ENCODE measurements around the gene MAD1L1.

MAD1L1 gene

DNA sequence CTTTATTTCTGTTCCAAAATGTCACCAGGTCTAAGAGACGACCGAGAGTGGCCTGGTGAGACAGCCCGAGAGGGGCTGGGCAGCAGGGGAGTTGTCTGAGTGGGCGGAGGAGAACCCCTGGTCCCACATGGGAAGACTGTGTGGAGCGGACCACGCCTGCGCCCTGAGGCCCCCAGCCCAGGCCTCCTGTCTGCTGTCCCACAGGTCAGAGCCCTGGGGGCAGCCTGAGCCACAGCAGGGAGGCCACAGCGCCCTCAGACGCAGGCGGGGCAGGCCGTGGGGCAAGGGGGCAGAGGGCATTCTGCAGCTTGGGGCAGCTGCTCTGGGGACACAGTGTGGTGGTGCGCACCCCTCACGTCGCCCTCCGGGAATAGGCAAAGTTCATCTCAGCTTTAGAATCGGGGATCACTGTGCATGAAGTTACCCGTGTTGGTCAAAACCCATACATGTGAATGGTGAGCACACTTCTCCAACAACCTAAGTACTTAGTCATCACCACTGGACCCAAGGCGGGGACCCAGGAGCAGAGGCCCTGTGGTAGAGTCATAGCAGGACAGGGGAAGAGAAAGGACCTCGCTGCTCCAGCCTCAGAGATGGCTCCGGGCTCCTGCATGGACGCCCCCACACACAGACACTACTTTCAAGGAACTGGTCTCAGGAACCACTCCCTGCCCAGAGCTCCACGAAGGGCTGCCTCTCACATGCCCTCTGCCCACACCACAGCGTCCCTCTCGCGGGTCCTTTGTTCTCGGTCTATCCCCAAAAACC, 348.0 kb downstream of the MAD1L1 start:
- TF ChIP-seq PATZ1 (CRISPR knock-in tag; IDR thresholded peaks at IDR 0.05; ENCODE audit: borderline replicate concordance) (no peak), ZNF8 (CRISPR knock-in tag; IDR thresholded peaks at IDR 0.05) (no peak), GLIS3 (CRISPR knock-in tag; IDR thresholded peaks at IDR 0.05) (no peak), ISL1 (CRISPR knock-in tag; IDR thresholded peaks at IDR 0.05) (no peak), ZNF70 (CRISPR knock-in tag; IDR thresholded peaks at IDR 0.05) (no peak)
- ATAC-seq, result no peak

GRCh38 chr7:1883834-1884582, 348.7 kb downstream of the MAD1L1 start:
- TF ChIP-seq ZNF565 (CRISPR knock-in tag; conservative IDR thresholded peaks at IDR 0.05; ENCODE audit: low read depth) (no peak), ESRRG (CRISPR knock-in tag; IDR thresholded peaks at IDR 0.05) (no peak), ZNF8 (CRISPR knock-in tag; IDR thresholded peaks at IDR 0.05) (no peak), CSDC2 (CRISPR knock-in tag; IDR thresholded peaks at IDR 0.05) (no peak), ZC3H10 (CRISPR knock-in tag; IDR thresholded peaks at IDR 0.05) (no peak), ISL1 (CRISPR knock-in tag; IDR thresholded peaks at IDR 0.05) (no peak), ZNF70 (CRISPR knock-in tag; IDR thresholded peaks at IDR 0.05) (no peak), TOX (CRISPR knock-in tag; IDR thresholded peaks at IDR 0.05; ENCODE audit: borderline replicate concordance) (no peak), TSHZ2 (CRISPR knock-in tag; IDR thresholded peaks at IDR 0.05) (no peak), BACH2 (CRISPR knock-in tag; IDR thresholded peaks at IDR 0.05; ENCODE audit: borderline replicate concordance) (no peak), ARNTL (CRISPR knock-in tag; IDR thresholded peaks at IDR 0.05; ENCODE audit: borderline replicate concordance, low read depth) (no peak), ZFP30 (CRISPR knock-in tag; IDR thresholded peaks at IDR 0.05) (no peak), PATZ1 (CRISPR knock-in tag; IDR thresholded peaks at IDR 0.05; ENCODE audit: borderline replicate concordance) (no peak), OSR1 (CRISPR knock-in tag; IDR thresholded peaks at IDR 0.05) (no peak), PPARA (CRISPR knock-in tag; IDR thresholded peaks at IDR 0.05; ENCODE audit: borderline replicate concordance) (no peak)
- TF ChIP-seq, protein P1, sequence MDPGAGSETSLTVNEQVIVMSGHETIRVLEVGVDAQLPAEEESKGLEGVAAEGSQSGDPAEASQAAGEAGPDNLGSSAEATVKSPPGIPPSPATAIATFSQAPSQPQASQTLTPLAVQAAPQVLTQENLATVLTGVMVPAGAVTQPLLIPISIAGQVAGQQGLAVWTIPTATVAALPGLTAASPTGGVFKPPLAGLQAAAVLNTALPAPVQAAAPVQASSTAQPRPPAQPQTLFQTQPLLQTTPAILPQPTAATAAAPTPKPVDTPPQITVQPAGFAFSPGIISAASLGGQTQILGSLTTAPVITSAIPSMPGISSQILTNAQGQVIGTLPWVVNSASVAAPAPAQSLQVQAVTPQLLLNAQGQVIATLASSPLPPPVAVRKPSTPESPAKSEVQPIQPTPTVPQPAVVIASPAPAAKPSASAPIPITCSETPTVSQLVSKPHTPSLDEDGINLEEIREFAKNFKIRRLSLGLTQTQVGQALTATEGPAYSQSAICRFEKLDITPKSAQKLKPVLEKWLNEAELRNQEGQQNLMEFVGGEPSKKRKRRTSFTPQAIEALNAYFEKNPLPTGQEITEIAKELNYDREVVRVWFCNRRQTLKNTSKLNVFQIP (CRISPR knock-in tag; IDR thresholded peaks at IDR 0.05; ENCODE audit: borderline replicate concordance, low read depth), result no peak
- TF ChIP-seq, protein P2, sequence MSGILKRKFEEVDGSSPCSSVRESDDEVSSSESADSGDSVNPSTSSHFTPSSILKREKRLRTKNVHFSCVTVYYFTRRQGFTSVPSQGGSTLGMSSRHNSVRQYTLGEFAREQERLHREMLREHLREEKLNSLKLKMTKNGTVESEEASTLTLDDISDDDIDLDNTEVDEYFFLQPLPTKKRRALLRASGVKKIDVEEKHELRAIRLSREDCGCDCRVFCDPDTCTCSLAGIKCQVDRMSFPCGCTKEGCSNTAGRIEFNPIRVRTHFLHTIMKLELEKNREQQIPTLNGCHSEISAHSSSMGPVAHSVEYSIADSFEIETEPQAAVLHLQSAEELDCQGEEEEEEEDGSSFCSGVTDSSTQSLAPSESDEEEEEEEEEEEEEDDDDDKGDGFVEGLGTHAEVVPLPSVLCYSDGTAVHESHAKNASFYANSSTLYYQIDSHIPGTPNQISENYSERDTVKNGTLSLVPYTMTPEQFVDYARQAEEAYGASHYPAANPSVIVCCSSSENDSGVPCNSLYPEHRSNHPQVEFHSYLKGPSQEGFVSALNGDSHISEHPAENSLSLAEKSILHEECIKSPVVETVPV (CRISPR knock-in tag; IDR thresholded peaks at IDR 0.05), result no peak
- peak; percentile 35 for ATAC-seq

All from SK-N-SH treated with all-trans-retinoic acid at 6 μM for 48 hours (cell line).